Neural cell (in vitro differentiated cells): ENCODE measurements around the gene ARHGEF12. TPM values are rescaled to one million over a fixed set of nuclear protein-coding genes. Genes with fewer than 3 reads are reported as not detected.

Source experiments
- H2AFZ ChIP-seq: fragments of 200-600, 300-800 bp; sonication (generic), shearing (Covaris generic); 2 replicates; pipeline ENCODE4 v1.6.0; 2014; ENCODE audit warnings: low read depth, mild to moderate bottlenecking, antibody characterized with exemption, low read length, moderate library complexity
- H3F3A ChIP-seq: fragments of 200-600 bp; shearing (Covaris generic); 2 replicates; pipeline ENCODE4 v1.6.1; 2016; ENCODE audit warnings: mild to moderate bottlenecking, moderate library complexity, mixed read lengths, antibody characterized with exemption, low read length; ENCODE audit not compliant: insufficient read depth, poor library complexity, severe bottlenecking
- H3K27ac ChIP-seq: fragments of 200-600, 300-800 bp; sonication (generic), shearing (Covaris generic); 2 replicates; pipeline ENCODE4 v1.5.1; 2014; ENCODE audit warnings: mild to moderate bottlenecking, low read length, moderate library complexity
- H3K27me3 ChIP-seq: fragments of 300-800, 200-600 bp; sonication (generic), shearing (Covaris generic); 2 replicates; pipeline ENCODE4 v1.6.0; 2014; ENCODE audit warnings: mild to moderate bottlenecking, low read depth, low read length, moderate library complexity; ENCODE audit not compliant: insufficient read depth
- H3K36me3 ChIP-seq: fragments of 300-800, 200-600 bp; sonication (generic), shearing (Covaris generic); 2 replicates; pipeline ENCODE4 v1.5.1; 2014; ENCODE audit warnings: mild to moderate bottlenecking, antibody characterized with exemption, low read length, moderate library complexity; ENCODE audit not compliant: insufficient read depth
- H3K4me2 ChIP-seq: fragments of 300-800, 200-600 bp; sonication (generic), shearing (Covaris generic); 2 replicates; pipeline ENCODE4 v1.6.0; 2014; ENCODE audit warnings: mild to moderate bottlenecking, low read length
- H3K4me3 ChIP-seq: fragments of 300-800, 200-600 bp; sonication (generic), shearing (Covaris generic); 2 replicates; pipeline ENCODE4 v1.5.1; 2014; ENCODE audit warnings: mild to moderate bottlenecking, low read length, moderate library complexity
- H3K79me2 ChIP-seq: fragments of 200-600 bp; shearing (Covaris generic); replicated peaks from 2 replicates; pipeline ENCODE4 v1.6.0; 2014; ENCODE audit warnings: mild to moderate bottlenecking, low read length, moderate library complexity; ENCODE audit not compliant: insufficient read depth
- H3K9ac ChIP-seq: fragments of 300-800, 200-600 bp; sonication (generic), shearing (Covaris generic); 2 replicates; pipeline ENCODE4 v1.6.1; 2016; ENCODE audit warnings: mild to moderate bottlenecking, low read length, mixed read lengths
- H3K9me2 ChIP-seq: fragments of 200-600 bp; shearing (Covaris generic); 2 replicates; pipeline ENCODE4 v1.6.1; 2016; ENCODE audit warnings: mild to moderate bottlenecking, low read length, mixed read lengths; ENCODE audit not compliant: insufficient read depth
- H3K9me3 ChIP-seq: fragments of 200-600, 300-800 bp; sonication (generic), shearing (Covaris generic); 2 replicates; pipeline ENCODE4 v1.6.1; 2016; ENCODE audit warnings: mild to moderate bottlenecking, mixed run types, low read length, moderate library complexity, mixed read lengths
- H4K20me1 ChIP-seq: fragments of 200-600 bp; shearing (Covaris generic); 2 replicates; pipeline ENCODE4 v1.6.1; 2016; ENCODE audit warnings: mild to moderate bottlenecking, mixed run types; ENCODE audit not compliant: insufficient read depth
- EP300 ChIP-seq: fragments of 450-650 bp; conservative IDR thresholded peaks from 2 replicates; pipeline ENCODE4 v1.6.1; 2014; ENCODE audit warnings: antibody characterized with exemption, mild to moderate bottlenecking, moderate library complexity; ENCODE audit not compliant: poor library complexity, severe bottlenecking
- EZH2 ChIP-seq: fragments of 200-600, 300-800 bp; shearing (Covaris generic), sonication (generic); IDR thresholded peaks from 2 replicates; pipeline ENCODE4 v1.6.1; 2014; ENCODE audit warnings: antibody characterized with exemption, low read length, borderline replicate concordance, mild to moderate bottlenecking; ENCODE audit not compliant: insufficient read depth, poor library complexity, severe bottlenecking
- MXI1 ChIP-seq: fragments of 450-650 bp; conservative IDR thresholded peaks from 2 replicates; pipeline ENCODE4 v1.6.1; 2014; ENCODE audit warnings: antibody characterized with exemption, mild to moderate bottlenecking; ENCODE audit not compliant: poor library complexity, severe bottlenecking
- POLR2AphosphoS5 ChIP-seq: IDR thresholded peaks from 2 replicates; pipeline ENCODE4 v1.6.1; 2012
- RAD21 ChIP-seq: fragments of 450-650 bp; conservative IDR thresholded peaks from 2 replicates; pipeline ENCODE4 v1.6.1; 2014; ENCODE audit warnings: antibody characterized with exemption, mild to moderate bottlenecking, moderate library complexity
- REST ChIP-seq: IDR thresholded peaks from 2 replicates; pipeline ENCODE4 v1.6.1; 2012; ENCODE audit warnings: borderline replicate concordance
- SMC3 ChIP-seq: fragments of 450-650 bp; conservative IDR thresholded peaks from 2 replicates; pipeline ENCODE4 v1.6.1; 2014; ENCODE audit warnings: antibody characterized with exemption, mild to moderate bottlenecking, moderate library complexity; ENCODE audit not compliant: poor library complexity
- TAF1 ChIP-seq: IDR thresholded peaks from 2 replicates; pipeline ENCODE4 v1.6.1; 2012; ENCODE audit warnings: low read depth
- polyA plus RNA-seq: library from polyadenylated mRNA; depleted of rRNA; stranded (reverse); fragments of >200 nt; gene quantifications from 2 replicates; pipeline ENCODE4 v1.2.3, GENCODE V29; 2014
- TF ChIP-seq, protein P1 (sequence below): fragments of 450-650 bp; IDR thresholded peaks from 2 replicates; pipeline ENCODE4 v1.5.1; 2014; ENCODE audit warnings: antibody characterized with exemption, mild to moderate bottlenecking, moderate library complexity; ENCODE audit not compliant: poor library complexity, severe bottlenecking

ARHGEF12 gene
- polyA plus RNA-seq, 1 donor from 2014 or later = 93.4 TPM

GRCh38 chr11:120441592-120441991, 105.4 kb downstream of the ARHGEF12 start:
- Histone ChIP-seq H3K9me2 (no peaks in the 10 kb centered on the region), H3K79me2 (no peaks in the 10 kb centered on the region), H2AFZ (no peak overlapping the region), H4K20me1 (no peaks in the 10 kb centered on the region), H3K27me3 (no peaks in the 10 kb centered on the region), H3K9ac (no peak overlapping the region), H3F3A (no peaks in the 10 kb centered on the region), H3K4me2 (no peak overlapping the region), H3K4me3 (no peak overlapping the region), H3K27ac (no peak overlapping the region), H3K9me3 (no peaks in the 10 kb centered on the region), H3K36me3 (peaks cover 14% of the 10 kb centered on the region)
- TF ChIP-seq, protein P1, sequence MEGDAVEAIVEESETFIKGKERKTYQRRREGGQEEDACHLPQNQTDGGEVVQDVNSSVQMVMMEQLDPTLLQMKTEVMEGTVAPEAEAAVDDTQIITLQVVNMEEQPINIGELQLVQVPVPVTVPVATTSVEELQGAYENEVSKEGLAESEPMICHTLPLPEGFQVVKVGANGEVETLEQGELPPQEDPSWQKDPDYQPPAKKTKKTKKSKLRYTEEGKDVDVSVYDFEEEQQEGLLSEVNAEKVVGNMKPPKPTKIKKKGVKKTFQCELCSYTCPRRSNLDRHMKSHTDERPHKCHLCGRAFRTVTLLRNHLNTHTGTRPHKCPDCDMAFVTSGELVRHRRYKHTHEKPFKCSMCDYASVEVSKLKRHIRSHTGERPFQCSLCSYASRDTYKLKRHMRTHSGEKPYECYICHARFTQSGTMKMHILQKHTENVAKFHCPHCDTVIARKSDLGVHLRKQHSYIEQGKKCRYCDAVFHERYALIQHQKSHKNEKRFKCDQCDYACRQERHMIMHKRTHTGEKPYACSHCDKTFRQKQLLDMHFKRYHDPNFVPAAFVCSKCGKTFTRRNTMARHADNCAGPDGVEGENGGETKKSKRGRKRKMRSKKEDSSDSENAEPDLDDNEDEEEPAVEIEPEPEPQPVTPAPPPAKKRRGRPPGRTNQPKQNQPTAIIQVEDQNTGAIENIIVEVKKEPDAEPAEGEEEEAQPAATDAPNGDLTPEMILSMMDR = no peak
- TF ChIP-seq RAD21 = no peak
- TF ChIP-seq MXI1 = no peak
- no peak for TF ChIP-seq EP300
- no peak for TF ChIP-seq REST
- no peak for TF ChIP-seq SMC3
- no peak for TF ChIP-seq POLR2AphosphoS5
- TF ChIP-seq EZH2 = no peak
- TF ChIP-seq TAF1 = no peak

GRCh38 chr11:120442031-120442430, 105.8 kb downstream of the ARHGEF12 start:
- Histone ChIP-seq H3F3A (no peaks in the 10 kb centered on the region), H3K79me2 (no peaks in the 10 kb centered on the region), H3K27ac (no peak overlapping the region), H4K20me1 (no peaks in the 10 kb centered on the region), H3K4me3 (no peak overlapping the region), H3K9ac (no peak overlapping the region), H3K4me2 (no peak overlapping the region), H2AFZ (no peak overlapping the region), H3K36me3 (peaks cover 19% of the 10 kb centered on the region), H3K9me3 (no peaks in the 10 kb centered on the region), H3K9me2 (no peaks in the 10 kb centered on the region), H3K27me3 (no peaks in the 10 kb centered on the region)
- TF ChIP-seq EP300 = no peak
- no peak for TF ChIP-seq MXI1
- no peak for TF ChIP-seq RAD21
- TF ChIP-seq POLR2AphosphoS5 = no peak
- TF ChIP-seq, protein P1 = no peak
- no peak for TF ChIP-seq TAF1
- no peak for TF ChIP-seq EZH2
- no peak for TF ChIP-seq SMC3
- no peak for TF ChIP-seq REST
